ENCODE data around the gene POU6F1. TPM values are rescaled to one million over a fixed set of nuclear protein-coding genes. Genes with fewer than 3 reads are reported as not detected.

Gene POU6F1
- total RNA-seq, 1 donor from 2014 or later = 5.1 TPM

- no peak for DNase-seq (ENCODE audit: low read depth)
These were observed 45.9 kb downstream of the POU6F1 start for GRCh38 chr12:51171884-51172514.

DNA sequence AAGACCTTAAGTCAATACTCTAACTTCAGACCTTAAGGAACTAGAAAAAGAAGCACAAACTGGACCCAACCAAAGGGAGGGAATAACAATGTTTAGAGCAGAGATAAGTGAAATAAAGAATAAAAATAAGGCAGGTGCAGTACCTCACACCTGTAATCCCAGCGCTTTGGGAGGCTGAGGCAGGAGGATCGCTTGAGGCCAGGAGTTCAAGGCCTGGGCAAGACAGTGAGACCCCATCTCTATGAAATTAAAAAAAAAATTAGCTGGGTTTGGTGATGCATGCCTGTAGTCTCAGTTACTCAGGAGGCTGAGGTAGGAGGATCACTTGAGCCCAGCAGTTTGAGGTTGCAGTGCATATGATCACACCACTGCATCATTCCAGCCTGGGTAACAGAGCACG lies 54.1 kb downstream of the POU6F1 start:
- DNase-seq (ENCODE audit: low read depth) = no peak

DNA sequence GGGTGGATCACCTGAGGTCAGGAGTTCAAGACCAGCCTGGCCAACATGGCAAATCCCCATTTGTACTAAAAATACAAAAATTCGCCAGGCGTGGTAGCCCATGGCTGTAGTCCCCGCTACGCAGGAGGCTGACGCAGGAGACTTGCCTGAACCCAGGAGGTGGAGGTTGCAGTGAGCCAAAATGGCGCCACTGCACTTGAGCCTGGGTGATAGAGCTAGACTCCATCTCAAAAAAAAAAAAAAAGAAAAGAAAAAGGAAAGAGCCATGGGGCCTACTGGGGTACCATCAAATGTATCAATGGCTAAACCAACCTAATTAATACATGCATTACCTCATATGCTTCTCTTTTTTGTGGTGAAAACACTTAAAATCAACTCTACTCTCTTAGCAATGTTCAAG lies 55.6 kb downstream of the POU6F1 start:
- no peak for DNase-seq (ENCODE audit: low read depth)

GRCh38 chr12:51160814-51161459 lies 56.9 kb downstream of the POU6F1 start:
- DNase-seq (ENCODE audit: low read depth) = peak; percentile 53

DNA sequence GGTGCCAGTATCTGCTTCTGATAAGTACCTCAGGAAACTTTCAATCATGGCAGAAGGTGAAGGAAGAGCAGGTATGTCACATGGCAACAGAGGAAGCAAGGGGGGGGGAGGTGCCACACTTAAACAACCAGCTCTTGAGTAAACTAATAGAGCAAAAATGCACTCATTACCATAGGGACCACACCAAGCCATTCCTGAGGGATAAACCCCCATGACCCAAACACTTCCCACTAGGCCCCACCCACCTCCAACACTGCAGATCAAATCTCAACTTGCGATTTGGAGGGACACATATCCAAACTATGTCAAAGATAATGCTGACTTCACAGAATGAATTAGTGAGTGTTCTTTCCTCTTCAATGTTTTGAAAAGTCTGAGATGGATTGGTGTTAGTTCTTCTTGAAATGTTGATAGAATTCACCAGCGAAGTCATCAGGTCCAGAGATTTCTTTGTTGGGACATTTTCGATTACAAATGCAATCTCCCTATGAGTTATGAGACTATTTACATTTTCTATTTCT lies 61.6 kb downstream of the POU6F1 start:
- no peak for DNase-seq (ENCODE audit: low read depth)

DNA sequence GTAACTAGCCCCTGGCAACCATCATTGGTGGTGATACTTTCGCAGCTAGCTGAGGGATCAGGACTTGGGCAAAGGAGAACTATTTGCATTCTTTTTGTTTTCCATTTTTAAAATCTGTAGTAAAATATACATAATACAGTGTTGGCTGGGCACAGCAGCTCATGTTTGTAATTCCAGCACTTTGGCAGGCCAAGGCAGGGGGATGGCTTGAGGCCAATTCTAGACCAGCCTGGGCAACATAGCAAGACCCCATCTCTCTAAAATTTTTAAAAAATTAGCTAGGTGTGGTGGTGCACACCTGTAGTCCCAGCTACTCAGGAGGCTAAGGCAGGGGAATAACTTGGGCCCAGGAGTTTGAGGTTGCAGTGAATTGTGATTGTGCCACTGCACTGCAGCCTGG lies 64.9 kb downstream of the POU6F1 start:
- no peak for DNase-seq (ENCODE audit: low read depth)

GRCh38 chr12:51150777-51151176 lies 67.1 kb downstream of the POU6F1 start:
- no peak for DNase-seq (ENCODE audit: low read depth)

DNA sequence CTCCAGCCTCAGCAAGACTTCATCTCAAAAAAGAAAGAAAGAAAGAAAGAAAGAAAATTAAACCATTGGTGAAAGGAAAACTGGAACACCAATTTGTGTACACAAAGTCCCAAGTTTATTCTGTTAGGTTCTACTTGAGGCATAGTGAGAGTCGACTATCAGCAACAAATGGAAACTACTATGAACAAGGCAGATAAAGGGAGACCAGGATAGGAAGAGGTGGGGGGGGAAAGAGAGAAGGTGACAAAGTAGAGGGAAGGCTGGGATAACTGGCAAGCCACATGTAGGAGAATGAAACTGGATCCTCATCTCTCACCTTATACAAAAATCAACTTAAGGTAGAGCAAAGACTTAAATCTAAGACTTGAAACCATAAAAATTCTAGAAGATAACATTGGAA lies 70.6 kb downstream of the POU6F1 start:
- no peak for DNase-seq (ENCODE audit: low read depth)

GRCh38 chr12:51139292-51139844 lies 78.5 kb downstream of the POU6F1 start:
- no peak for DNase-seq (ENCODE audit: low read depth)

Other genes with a start within 250 kb of the POU6F1 start
- gene SLC11A2, start 191.7 kb downstream of the POU6F1 start, total RNA-seq = 35.3 and 54.9 TPM in 2 replicates
- gene LETMD1, start 169.7 kb downstream of the POU6F1 start, total RNA-seq = 33.4 and 39.8 TPM in 2 replicates
- 33.5 and 40.0 TPM in 2 replicates for gene CSRNP2, start 134.5 kb downstream of the POU6F1 start, total RNA-seq
- gene TFCP2, start 44.9 kb downstream of the POU6F1 start, total RNA-seq = 15.2 and 17.2 TPM in 2 replicates
- gene DAZAP2, start 20.8 kb upstream of the POU6F1 start, total RNA-seq = 166 and 178 TPM in 2 replicates
- gene SMAGP, start 52.4 kb upstream of the POU6F1 start, total RNA-seq = 2.9 and 3.6 TPM in 2 replicates
- not detected in 2 replicates for gene BIN2, start 106.1 kb upstream of the POU6F1 start, total RNA-seq
- gene CELA1, start 128.6 kb upstream of the POU6F1 start, total RNA-seq = not detected in 2 replicates
- gene GALNT6, start 173.3 kb upstream of the POU6F1 start, total RNA-seq = 0.05 TPM in 1 of 2 replicates, not detected in the other
- 0.59 and 2.9 TPM in 2 replicates for gene SLC4A8, start 206.8 kb upstream of the POU6F1 start, total RNA-seq

Measured in myocyte (in vitro differentiated cells).